Kidney tubule cell (primary cell): ENCODE data around the gene FNDC1.
A peak's percentile ranks its signal among the peaks of the same experiment; 100 is the strongest.
"Not testable (repeated sequence)": the region's sequence is repeated elsewhere in the genome, so short reads cannot be mapped to it uniquely, and the experiment has no call there.

Source experiments
- DNase-seq: peaks from one replicate; pipeline ENCODE4 v3.0.0-alpha.2; 2018; ENCODE audit warnings: low spot score

Gene FNDC1

DNA sequence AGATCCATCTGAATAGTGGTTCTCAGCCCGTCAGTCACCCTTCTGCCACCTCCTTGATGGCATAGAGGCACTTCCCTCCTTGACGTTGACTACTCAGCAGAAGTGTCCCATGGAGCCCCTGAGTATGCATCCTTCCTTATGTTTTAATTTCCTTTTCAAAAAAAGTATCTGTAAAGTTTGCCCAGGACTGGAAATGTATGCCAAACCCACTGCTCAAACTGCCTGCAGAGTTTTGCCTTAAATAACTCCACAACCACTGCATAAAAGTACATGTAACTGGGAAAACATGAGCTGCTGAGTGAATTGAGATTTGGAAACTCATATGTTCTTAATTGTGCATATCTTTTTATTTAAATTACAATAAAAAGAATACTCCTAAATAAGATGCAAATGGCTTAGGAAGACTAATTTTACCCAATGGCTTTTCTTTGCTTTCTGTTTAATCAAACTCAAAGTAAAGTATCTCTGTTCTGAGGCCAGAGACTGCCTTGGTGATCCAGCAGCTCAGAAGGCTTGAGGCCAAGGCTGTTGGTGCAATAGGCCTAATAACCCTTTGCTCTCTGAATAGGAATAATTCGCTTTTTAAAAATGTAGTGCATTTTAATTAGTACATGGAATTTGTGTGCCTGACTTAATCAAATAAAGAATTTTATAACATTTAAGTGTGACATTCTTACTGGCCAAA, 90.4 kb downstream of the FNDC1 start:
- no peak for DNase-seq

DNA sequence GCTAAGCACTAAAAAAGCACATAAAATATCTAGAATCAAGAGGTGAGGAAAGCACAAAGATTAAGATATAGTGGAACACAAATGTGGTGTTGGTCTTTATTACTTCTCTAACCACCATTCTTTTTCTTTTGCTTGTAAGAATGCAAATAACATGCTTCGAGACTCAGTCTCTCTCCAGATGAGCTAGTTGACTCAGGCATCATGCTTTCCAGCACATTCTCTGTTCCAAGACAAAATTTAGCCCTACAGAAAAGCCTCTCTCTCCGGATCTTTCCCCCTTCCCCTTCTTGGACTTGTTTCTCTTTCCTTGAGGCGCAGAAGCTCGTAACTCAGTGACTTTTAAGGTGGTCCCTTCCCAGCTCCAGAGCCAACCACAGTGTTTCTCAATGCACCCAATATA, 91.0 kb downstream of the FNDC1 start:
- no peak for DNase-seq

DNA sequence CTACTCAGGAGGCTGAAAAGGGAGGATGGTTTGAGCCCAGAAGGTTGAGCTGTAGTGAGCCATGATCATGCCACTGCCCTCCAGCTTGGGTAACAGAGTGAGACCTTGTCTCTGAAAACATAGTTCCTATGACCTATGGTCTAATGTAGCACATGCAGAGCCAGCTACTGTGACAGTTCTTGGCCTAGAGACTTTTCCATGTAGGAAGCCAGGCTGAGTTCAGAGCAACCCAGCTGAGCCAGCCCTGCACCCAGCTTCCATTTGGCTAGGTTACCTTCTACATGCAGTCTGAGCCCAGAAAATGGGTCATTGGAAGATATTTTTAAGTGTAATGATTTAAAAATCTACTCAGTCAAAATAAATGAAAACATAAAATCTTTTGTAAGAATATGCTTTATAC, 92.8 kb downstream of the FNDC1 start:
- DNase-seq = no peak

DNA sequence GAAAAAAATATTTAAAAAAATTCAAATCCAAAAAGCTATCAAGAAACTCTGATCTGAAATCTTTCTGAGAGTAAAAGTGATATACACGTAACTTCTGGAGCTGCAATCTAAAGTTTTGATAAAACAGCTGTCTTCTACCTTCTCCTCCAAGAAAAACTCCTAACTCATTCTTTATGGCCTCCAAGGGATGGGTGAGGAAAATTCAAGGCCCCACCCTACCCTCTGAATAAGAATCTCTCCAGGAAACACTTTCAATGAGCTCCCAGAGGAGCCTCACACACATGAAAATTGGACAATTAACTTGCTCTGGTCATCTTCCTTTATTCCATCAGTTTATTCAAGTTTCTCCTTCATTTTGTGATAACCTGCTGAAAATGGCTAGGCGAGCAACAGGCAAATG, 93.4 kb downstream of the FNDC1 start:
- no peak for DNase-seq

DNA sequence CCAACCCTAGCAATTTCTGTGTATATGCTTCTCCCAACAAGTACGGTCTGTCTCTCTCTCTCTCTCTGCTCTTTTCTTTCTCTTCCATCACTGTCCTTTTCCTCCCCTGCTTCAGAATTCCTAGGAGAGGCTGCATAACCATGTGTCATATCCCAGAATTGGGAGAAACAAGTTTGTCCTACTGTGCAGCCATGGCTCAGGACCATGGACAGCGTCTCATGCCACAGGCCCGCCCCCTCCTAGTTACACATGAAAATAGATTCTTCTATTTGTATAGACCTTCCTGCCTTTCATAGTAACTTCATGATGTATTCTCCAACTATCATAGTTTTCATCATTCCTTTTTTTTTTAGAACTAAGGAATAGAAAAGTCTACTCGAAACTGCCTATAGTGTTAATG, 98.0 kb downstream of the FNDC1 start:
- DNase-seq = no peak

DNA sequence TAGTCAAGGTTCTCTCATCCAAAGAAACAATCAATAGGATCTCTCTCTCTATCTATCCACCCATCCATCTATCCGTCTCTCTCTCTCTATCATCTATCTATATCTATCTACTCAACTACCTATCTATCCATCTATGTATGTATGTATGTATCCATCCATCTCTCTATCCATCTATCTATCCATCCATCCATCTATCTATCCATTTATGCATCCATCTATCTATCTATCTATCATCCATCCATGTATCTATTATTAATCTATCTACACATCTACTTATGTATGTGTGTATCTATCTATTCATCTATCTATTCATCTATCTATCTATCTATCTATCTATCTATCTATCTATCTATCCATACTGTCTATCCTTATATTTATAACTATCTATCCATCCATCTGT, 99.3 kb downstream of the FNDC1 start:
- DNase-seq = no peak

DNA sequence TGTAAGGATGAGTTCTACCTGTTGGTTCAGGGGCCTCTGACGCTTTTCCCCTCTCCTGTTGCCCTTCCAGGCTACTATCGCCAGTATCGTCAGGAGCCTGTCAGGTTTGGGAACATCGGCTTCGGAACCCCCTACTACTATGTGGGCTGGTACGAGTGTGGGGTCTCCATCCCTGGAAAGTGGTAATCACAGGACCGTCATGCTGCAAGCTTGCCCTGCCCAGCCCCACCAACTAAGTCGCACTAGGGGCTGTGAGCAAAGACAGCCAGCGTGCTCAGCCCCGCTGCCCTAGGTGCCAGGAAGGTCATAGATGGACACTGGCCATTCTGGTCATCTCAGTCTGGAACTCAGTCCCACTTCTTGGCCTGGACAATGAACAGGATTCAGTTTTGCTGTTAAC, 102.1 kb downstream of the FNDC1 start:
- no peak for DNase-seq

DNA sequence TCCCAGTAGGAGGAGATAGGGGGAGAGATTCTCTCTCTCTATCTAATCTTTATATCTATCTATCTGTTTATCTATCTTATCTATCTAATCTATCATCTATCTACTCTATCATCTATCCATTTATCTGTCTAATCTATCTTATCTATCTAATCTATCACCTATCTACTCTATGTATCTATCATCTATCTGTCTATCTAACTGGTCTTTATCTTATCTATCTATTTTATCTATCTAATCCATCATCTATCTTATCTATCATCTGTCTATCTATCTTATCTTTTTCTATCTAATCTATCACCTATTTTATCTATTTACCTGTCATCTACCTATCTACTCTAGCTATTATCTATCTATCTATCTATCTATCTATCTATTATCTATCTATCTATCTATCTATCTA, 109.4 kb downstream of the FNDC1 start:
- DNase-seq = no peak

DNA sequence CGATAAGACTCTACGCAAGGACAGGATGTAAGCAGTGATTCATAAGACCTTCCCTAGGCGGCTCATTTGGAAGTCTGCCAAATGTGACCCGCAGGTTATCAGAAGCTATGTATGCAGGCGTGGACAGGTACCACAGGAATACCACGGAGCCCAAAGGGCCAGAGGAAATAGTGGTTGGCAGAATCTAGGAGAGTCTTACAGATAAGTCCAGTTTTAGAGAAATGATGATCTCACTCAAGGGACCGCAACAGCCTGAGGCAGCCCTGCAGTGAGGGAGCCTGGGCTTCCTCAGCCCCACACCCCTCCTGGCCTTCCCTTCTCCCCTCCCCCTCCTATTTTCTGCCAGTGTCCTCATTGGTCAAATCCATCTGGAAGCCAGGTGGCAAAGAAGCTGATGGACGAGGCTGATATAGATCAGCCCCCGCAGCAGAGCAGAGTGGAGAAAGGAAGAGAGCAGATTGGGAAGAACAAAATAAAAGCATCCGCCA, 110.6 kb downstream of the FNDC1 start:
- DNase-seq = peak; percentile 16

DNA sequence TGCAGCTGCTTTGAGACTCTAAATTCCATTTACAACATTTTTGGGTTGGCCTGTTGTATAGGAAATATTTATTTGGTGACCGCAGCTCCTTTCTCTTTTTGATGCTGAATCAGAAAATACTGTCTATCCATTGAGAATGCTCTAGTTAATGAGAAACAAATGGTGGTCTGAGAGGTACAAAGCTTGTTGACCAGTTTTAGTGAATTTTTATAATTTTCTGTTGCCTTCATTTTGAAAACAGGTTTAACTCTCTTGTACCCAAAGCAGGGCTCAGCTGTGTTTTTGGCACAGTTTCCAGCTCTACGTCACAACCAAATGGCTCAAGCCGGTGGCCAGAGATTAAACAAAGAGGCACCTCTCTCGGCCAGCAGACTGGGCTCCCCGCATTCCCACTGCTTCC, 113.2 kb downstream of the FNDC1 start:
- DNase-seq = no peak

DNA sequence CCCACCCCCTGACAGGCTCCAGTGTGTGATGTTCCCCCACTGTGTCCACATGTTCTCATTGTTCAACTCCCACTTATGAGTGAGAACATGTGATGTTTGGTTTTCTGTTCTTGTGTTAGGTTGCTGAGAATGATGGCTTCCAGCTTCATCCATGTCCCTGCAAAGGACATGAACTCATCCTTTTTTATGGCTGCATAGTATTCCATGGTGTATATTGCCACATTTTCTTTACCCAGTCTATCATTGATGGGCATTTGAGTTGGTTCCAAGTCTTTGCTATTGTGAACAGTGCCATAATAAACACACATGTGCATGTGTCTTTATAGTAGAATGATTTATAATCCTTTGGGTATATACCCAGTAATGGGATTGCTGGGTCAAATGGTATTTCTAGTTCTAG, 115.5 kb downstream of the FNDC1 start:
- not testable (repeated sequence) for DNase-seq

DNA sequence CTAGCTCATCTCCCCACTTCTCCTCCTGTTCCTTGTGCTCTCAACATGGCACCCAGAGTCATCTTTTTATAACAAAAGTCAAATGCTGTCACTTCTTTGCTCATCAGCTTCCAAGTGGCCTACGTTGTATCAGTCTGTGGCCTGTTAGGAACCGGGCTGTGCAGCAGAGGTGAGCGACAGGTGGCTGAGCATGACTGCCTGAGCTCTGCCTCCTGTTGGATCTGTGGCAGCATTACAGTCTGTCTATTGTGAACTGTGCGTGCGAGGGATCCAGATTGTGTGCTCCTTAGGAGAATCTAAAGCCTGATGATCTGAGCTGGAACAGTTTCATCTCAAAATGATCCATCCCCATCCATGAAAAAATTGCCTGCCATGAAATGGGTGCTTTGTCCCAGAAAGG, 129.6 kb downstream of the FNDC1 start:
- DNase-seq = no peak

DNA sequence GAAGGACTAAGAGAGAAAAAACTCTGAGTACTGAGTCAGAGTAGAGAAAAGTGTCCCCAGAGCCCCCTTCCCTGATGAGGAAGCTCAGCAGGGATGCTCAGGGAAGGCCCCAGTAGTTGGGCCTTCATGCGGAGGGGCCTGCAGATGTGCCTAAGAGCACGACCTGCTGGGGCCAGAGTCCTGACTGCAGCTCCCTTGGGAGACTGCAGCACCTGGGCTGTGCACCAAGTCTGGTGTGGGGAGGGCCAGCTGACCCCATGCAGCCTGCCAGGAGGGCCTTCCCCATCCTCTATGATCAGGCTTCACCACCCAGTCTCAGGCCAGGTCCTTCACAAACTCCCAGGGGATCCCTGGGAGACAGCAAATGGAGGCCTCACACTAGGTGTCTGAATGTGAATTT, 130.4 kb downstream of the FNDC1 start:
- DNase-seq = no peak

DNA sequence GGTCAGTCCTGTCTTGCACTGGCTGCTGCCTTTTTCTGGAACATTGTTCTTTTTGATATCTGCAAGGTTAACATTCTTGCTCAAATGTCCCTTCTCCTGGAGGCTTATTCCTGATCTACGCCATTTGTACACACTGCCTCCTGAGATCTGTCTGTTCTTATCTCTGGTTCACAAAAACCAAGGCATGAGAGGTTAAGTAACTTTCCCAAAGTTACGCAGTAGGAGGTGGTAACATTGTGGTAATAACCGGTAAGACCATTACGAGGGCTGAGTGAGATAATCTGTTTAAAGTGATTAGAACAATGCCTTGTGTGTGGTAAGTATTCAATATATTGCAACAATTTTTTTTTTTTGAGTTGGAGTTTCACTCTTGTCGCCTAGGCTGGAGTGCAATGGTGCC, 132.1 kb downstream of the FNDC1 start:
- DNase-seq = no peak

DNA sequence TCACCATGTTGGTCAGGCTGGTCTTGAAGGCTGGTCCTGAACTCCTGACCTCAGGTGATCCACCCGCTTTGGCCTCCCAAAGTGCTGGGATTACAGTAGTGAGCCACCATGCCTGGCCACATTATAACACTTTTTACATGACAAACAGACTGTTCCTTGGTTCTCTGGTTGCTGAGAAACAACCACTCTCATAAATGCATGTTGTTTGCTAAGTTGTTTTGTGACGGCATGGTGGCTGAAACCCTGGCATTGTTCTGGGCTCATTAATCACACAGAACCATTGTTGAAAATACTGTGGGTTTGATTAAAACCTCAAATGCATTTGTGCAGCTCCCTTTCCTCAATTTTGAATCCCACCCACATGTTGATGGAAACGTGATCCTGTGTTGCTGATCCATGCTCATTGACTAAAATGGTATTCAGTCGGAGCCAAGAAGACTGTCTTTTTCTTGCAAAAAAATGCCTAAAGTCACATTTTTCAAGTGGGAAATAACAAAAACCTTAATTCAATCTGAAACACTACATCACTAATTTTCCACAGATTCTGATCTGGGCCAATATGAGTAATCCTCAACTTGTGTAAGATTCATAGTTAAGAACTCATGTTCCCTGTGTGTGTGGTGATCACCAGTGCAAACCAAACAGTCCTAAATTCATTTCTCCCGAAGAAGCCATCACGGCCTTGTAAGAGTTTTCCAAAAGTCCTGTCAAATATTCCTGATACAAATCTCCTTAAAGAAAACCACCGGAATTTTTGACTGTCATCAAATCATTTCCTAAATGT, 132.8 kb downstream of the FNDC1 start:
- DNase-seq = no peak

DNA sequence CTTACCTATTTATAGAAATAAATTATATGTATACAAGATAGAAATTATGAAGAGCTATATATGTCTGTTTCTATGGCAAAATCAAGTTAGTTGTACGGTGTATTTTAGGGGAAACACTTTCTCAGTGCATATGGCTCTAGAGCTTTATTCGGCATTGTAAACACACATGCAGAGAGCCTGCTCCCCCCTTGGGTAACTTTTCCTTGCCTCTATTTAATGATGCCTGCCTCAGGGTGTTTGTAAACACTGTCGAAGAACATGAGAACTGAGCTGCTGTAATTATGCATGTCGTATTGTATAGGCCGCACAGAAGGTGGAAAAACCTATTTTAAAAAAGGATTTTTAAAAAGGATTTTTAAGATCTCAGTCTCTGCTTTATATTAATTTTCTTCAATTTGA, 133.4 kb downstream of the FNDC1 start:
- no peak for DNase-seq

DNA sequence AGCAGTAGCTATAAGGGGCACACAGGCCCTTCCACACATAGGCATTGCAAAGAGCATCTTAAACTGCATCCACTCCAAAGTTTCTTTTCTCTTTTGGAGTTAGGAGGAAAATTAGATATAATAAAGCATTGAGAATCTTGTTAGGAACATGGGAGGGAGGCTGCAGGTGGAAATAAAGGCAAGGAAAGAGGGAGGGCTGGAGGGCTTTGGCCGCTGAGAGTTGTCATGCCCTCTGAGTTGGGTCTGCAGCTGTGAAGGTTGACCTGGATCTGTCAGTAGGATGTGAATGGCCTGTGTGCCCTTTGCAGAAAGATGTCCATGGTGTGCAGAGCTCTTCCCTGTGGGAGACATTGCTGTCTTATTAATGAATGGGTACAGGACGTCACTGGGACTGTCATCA, 134.0 kb downstream of the FNDC1 start:
- DNase-seq = no peak

DNA sequence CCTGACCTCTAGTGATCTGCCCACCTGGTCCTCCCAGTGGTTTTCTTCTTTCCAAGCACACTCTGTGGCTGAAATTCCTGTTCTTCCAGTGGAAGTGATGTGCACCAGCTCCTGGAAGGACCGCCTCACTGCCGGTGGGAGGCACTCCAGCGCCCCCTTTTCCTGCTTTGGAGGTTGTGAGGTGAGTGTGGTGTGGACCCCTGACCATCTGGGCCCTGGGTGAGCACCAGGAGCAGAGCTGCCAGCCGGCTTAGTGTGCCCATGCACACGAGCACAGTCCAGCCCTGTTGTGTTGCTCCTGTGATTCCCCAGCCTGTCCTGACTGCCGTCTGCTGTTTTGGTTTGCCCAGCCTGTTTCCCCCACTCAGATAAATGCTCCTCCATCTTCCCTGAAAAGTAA, 134.6 kb downstream of the FNDC1 start:
- DNase-seq = no peak

DNA sequence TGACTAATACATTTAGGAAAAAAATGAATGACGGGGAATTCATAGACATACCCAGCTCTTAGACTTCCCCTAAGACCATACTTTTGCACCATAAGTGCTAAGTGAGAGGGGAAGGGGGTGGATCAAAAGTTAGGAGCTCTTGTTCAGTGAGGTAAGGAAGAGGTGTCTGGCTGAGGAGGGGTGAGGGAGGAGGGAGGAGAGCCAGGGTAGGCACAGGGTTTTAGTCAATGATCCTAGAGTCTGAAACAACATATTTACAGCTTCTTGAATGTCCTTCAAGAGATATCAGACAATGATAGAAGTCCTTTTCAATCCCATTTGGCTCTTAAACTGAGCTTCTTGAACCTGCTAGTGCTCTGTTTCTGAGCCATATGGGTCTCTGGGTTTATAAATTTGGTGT, 135.4 kb downstream of the FNDC1 start:
- no peak for DNase-seq

DNA sequence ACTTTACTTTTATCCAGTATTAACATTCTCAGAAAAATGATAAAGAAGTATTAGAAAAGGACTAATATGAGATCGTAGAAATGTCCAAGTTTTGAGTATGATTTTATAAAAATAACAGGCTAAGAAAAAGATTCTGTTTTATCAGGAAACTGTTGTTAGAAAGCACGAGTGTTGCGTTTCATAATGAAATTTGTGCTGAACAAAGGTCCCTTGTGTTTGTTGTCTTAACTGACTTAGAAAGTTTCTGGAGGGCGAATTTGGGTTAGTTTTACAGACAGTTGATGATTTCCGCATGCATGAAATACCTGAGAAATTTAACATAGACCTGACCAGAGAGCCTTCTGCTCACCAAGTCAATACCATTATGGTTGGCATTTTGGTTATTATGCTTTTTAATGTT, 136.0 kb downstream of the FNDC1 start:
- no peak for DNase-seq

DNA sequence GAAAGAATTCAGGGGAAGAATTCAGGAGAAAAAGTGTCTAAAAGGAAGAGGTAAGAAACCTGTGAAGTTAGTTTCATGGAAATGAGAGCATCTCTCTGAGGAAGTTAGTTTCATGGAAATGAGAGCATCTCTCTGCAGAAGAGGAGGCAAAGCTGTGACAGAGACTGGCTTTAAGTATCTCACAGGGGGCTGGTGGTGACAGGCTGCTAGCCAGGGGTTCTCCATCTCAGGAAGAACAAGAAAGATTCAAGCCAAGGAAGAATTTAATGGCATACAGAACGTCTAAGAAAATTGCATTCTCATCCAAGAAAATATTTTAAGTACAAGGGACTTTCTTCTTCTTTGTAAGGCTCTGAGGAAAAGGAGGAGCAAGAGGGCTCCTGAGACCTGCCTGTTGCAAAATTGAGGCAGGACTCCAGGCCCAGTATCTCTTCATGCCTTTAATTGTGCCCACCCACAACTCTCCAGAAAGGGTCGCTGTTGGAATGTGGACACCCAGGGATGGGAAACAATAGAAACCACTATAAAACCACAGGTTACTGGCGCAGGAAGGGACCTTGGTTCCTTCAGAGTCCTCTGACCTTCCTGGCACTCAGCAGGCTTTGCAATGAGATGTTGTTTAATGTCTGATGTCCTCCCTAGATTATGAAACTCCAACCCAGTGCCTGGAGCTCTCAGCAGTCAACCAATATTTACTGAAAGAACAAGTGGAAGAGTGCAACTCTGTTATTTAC, 136.8 kb downstream of the FNDC1 start:
- DNase-seq = no peak

DNA sequence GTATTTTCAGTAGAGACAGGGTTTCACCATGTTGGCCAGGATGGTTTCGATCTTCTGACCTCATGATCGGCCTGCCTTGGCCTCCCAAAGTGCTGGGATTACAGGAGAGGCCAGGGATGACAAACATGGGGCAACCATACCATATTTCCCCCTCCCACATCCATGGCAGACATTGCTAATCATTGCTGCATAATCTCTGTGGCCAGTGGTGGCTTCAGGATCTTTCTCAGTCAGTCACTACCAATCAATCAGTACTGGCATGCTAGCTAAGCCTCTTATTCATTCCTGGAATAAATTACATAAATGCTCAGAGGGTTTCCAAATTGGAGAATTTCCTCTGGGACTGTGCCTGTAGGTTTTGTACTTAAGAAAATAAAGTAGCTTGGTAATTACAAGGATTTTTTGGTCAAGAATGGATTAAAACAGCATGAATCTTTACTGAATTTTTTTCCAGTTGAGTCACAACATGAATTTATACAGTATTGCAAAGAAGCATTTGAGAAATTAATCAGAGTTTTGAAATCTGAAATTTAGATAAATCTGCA, 138.1 kb downstream of the FNDC1 start:
- DNase-seq = no peak

DNA sequence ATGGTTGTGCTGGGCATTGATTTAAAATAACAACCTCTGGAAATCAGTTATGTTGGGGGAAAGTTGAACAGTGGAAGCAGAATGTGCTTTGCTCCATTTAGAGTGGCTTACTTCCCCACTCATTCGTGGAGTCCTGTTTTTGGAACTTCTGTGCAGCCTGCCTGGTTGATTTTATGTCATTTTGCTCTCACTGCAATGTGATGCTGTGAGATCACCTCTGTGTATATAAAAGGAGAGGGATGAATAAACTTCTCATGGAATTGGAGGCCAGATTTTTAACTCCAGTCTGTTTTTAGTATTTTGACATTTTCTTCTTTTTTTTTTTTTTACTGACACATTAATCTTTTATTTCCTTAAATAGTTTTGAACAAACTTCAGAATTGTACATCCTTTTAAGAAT, 139.0 kb downstream of the FNDC1 start:
- no peak for DNase-seq
